Upper lobe of left lung (tissue), 6 donors: ENCODE data around the gene XIRP2. TPM values are rescaled to one million over a fixed set of nuclear protein-coding genes. Genes with fewer than 3 reads are reported as not detected.

Experiments used
- ATAC-seq, 2 donors: fragments of 200-7000 bp; cut with Tn5 transposase; one replicate each; pipeline ENCODE4 v1.9.1; 2022; ENCODE audit warnings: mild to moderate bottlenecking in 2 of 2, moderate library complexity in 2 of 2; ENCODE audit not compliant: low FRiP score in 2 of 2
- DNase-seq, 2 donors: peaks; one replicate each; pipeline ENCODE4 v3.0.0-alpha.2; 2019 to 2020
- H3K27ac ChIP-seq, 4 donors: fragments of 200-600 bp; sonication (generic); one replicate each; pipeline ENCODE4 v1.5.1; 2016 to 2019
- H3K27me3 ChIP-seq, 4 donors: fragments of 200-600 bp; sonication (generic); one replicate each; pipeline ENCODE4 v1.5.1; 2017 to 2019
- H3K36me3 ChIP-seq, 4 donors: fragments of 200-600 bp; sonication (generic); one replicate each; pipeline ENCODE4 v1.5.1; 2016 to 2019
- H3K4me1 ChIP-seq, 4 donors: fragments of 200-600 bp; sonication (generic); one replicate each; pipeline ENCODE4 v1.5.1; 2018 to 2019
- H3K4me3 ChIP-seq, 4 donors: fragments of 200-600 bp; sonication (generic); one replicate each; pipeline ENCODE4 v1.5.1; 2017 to 2019; ENCODE audit warnings: mild to moderate bottlenecking in 2 of 4, moderate library complexity in 1 of 4
- H3K9me3 ChIP-seq, 4 donors: fragments of 200-600 bp; sonication (generic); one replicate each; pipeline ENCODE4 v1.5.1; 2018 to 2019
- EP300 ChIP-seq, 4 donors: sonication (generic); formaldehyde crosslinking; IDR thresholded peaks; one replicate each; pipeline ENCODE4 v1.5.1; 2017; ENCODE audit warnings: antibody characterized with exemption in 4 of 4, control low read depth in 2 of 4
- POLR2A ChIP-seq, 4 donors: fragments of 450-650 bp; IDR thresholded peaks; one replicate each; pipeline ENCODE4 v1.5.1; 2016 to 2017; ENCODE audit warnings: antibody characterized with exemption in 4 of 4, mild to moderate bottlenecking in 2 of 4
- POLR2AphosphoS5 ChIP-seq, 2 donors: sonication (generic); formaldehyde crosslinking; IDR thresholded peaks; one replicate each; pipeline ENCODE4 v1.5.1; 2017; ENCODE audit warnings: antibody characterized with exemption in 2 of 2
- WGBS, 2 donors: methylation state at CpG; one replicate each; pipeline ENCODE4 v1.1.5; 2017 to 2018; 5-methylcytosine and 5-hydroxymethylcytosine counted together
- total RNA-seq, 6 donors: library from RNA; depleted of rRNA in 4 of 6; stranded (reverse); fragments of >200 nt in 4 of 6; gene quantifications; one replicate each; pipeline versions ENCODE4 v1.1.0 to v1.2.1, GENCODE V29; 2016 to 2021
- TF ChIP-seq, protein P1 (sequence below), 6 experiments: fragments of 450-650 bp in 4 of 6; fragments of 200-600 bp in 2 of 6; sonication (generic) in 2 of 6; IDR thresholded peaks; one replicate each; pipeline ENCODE4 v1.5.1; 2016 to 2019; ENCODE audit warnings: antibody characterized with exemption in 6 of 6
- donor health status: DM: no; HTN: no; CAD: no; lungs with moderate emphysema.
- donor health status: DM: no; HTN: yes; CAD: no; lungs with severe emphysema.

XIRP2 gene
- total RNA-seq, 6 donors from 2014 or later, result under 0.01 to 0.89 (median 0.33) TPM; not detected in 2

DNA sequence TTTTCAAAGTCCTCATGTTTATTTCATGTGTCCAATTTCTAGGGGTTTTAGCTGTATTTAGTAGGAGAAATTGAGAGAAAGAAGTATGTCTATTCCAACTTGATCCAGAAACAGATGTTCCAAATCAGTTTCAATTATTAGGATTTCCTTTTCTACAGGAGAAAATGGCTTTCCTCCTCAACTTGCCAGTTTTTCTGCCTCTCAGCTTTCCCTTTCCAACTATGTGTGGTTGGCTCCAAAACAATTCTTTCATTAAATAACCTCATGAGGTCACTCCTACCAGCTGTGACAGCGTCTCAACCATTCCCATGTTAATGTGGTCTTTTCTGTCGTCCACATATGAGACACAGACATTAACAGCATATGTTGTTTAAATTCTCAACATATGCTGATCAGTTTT is 13.1 kb downstream of the XIRP2 start:
- no peak for TF ChIP-seq POLR2A (IDR thresholded peaks at IDR 0.05)
- no peak for TF ChIP-seq POLR2AphosphoS5 (IDR thresholded peaks at IDR 0.05)
- TF ChIP-seq EP300 (IDR thresholded peaks at IDR 0.05), result no peak
- TF ChIP-seq, protein P1, sequence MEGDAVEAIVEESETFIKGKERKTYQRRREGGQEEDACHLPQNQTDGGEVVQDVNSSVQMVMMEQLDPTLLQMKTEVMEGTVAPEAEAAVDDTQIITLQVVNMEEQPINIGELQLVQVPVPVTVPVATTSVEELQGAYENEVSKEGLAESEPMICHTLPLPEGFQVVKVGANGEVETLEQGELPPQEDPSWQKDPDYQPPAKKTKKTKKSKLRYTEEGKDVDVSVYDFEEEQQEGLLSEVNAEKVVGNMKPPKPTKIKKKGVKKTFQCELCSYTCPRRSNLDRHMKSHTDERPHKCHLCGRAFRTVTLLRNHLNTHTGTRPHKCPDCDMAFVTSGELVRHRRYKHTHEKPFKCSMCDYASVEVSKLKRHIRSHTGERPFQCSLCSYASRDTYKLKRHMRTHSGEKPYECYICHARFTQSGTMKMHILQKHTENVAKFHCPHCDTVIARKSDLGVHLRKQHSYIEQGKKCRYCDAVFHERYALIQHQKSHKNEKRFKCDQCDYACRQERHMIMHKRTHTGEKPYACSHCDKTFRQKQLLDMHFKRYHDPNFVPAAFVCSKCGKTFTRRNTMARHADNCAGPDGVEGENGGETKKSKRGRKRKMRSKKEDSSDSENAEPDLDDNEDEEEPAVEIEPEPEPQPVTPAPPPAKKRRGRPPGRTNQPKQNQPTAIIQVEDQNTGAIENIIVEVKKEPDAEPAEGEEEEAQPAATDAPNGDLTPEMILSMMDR (IDR thresholded peaks at IDR 0.05), result no peak
- WGBS, 2 donors, result 76 to 81% methylated on average over 2 of the region's 2 CpGs
- H3K4me1 ChIP-seq, result no peaks in the 10 kb centered on the region
- H3K9me3 ChIP-seq, result no peaks in the 10 kb centered on the region
- DNase-seq (no peak), ATAC-seq (no peak)
- H3K27ac ChIP-seq, result no peak overlapping the region
- no peaks in the 10 kb centered on the region for H3K36me3 ChIP-seq
- H3K27me3 ChIP-seq, result no peaks in the 10 kb centered on the region
- H3K4me3 ChIP-seq, result no peak overlapping the region

DNA sequence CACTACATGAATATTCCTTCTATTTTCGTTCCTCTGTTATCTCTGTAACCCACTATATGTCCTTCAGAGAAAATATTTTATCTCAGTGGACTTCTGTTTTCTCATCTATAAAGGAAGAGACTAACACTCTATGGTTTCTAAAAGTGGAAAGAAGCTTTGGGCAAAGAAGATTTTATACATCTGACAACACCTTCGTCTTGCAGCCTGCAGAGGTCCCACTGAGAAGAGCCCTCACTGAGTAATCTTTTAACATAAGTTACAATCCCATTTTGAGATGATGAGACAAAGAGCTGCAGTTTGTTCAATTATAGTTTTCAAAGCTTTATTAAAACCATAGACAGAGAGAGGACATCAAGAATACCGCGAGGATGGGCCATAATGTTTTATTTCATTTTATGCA is 28.7 kb downstream of the XIRP2 start:
- no peak for ATAC-seq
- Histone ChIP-seq H3K27me3 (no peaks in the 10 kb centered on the region), H3K36me3 (no peaks in the 10 kb centered on the region), H3K4me3 (no peak overlapping the region), H3K9me3 (no peaks in the 10 kb centered on the region), H3K27ac (no peak overlapping the region), H3K4me1 (no peaks in the 10 kb centered on the region)
- TF ChIP-seq, protein P1 (IDR thresholded peaks at IDR 0.05), result no peak
- no peak for TF ChIP-seq POLR2AphosphoS5 (IDR thresholded peaks at IDR 0.05)
- no peak for TF ChIP-seq POLR2A (IDR thresholded peaks at IDR 0.05)
- no peak for TF ChIP-seq EP300 (IDR thresholded peaks at IDR 0.05)
- 68 to 73% methylated on average over 4 of the region's 4 CpGs for WGBS, 2 donors
- no peak for DNase-seq

DNA sequence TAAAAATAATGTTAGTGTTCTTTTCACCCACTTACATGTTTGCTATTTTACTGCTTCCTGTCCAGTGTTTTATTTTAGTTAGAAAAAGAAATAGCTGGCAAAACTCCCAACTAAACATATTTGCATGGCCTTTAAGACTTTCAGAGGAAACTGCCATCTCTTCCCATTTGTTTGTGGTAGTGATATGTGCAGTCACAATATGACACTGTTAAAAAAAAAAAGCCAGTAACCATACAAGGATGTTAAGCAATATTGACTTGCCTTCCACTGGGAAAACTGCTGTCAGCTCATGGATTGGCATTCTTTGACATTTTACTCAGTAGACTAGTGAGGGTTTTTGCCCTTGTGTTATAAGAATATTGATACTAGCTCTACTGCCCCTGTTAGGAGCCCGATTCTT is 29.1 kb downstream of the XIRP2 start:
- TF ChIP-seq EP300 (IDR thresholded peaks at IDR 0.05) (no peak), POLR2A (IDR thresholded peaks at IDR 0.05) (no peak), POLR2AphosphoS5 (IDR thresholded peaks at IDR 0.05) (no peak)
- TF ChIP-seq, protein P1 (IDR thresholded peaks at IDR 0.05), result no peak
- no peak overlapping the region for H3K4me3 ChIP-seq
- H3K27me3 ChIP-seq, result no peaks in the 10 kb centered on the region
- WGBS, 2 donors, result 67 to 77% methylated on average over 1 of the region's 1 CpG
- no peak overlapping the region for H3K27ac ChIP-seq
- DNase-seq, result no peak
- no peaks in the 10 kb centered on the region for H3K9me3 ChIP-seq
- no peaks in the 10 kb centered on the region for H3K36me3 ChIP-seq
- no peak for ATAC-seq
- no peaks in the 10 kb centered on the region for H3K4me1 ChIP-seq

DNA sequence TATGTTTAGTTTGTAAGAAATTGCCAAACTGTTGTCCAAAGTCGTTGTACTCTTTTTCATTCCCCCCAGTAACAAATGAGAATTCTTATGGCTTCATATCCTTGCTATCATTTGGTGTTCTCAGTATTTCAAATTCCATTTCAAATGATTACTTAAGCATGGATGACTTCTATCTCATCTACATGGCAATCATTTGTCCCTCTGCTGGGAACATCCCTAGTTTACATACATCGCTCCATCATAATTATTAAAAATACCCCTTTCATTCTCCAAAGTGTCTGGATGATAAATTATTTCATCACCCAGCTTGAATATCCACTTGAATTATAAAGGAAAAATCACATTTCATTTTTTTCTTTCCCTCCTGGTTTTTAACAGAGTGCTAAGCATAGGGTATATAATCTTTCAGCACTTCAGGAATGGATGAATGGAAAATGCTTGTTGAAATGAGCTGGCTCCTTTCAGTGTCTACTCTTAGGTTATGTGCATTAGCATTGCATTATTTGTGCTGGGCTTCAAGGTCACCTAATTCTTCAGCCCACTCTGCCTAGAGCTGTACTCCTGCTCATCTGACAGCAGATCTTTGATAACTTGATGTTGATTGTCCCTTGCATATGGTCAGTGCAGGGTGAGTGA is 33.1 kb downstream of the XIRP2 start:
- no peaks in the 10 kb centered on the region for H3K36me3 ChIP-seq
- TF ChIP-seq POLR2AphosphoS5 (IDR thresholded peaks at IDR 0.05) (no peak), EP300 (IDR thresholded peaks at IDR 0.05) (no peak), POLR2A (IDR thresholded peaks at IDR 0.05) (no peak)
- TF ChIP-seq, protein P1 (IDR thresholded peaks at IDR 0.05), result no peak
- H3K9me3 ChIP-seq, result no peaks in the 10 kb centered on the region
- no peak for DNase-seq
- no peak overlapping the region for H3K27ac ChIP-seq
- no peaks in the 10 kb centered on the region for H3K4me1 ChIP-seq
- WGBS, 2 donors, result 82 to 90% methylated on average over 2 of the region's 2 CpGs
- no peak overlapping the region for H3K4me3 ChIP-seq
- H3K27me3 ChIP-seq, result no peaks in the 10 kb centered on the region
- no peak for ATAC-seq

DNA sequence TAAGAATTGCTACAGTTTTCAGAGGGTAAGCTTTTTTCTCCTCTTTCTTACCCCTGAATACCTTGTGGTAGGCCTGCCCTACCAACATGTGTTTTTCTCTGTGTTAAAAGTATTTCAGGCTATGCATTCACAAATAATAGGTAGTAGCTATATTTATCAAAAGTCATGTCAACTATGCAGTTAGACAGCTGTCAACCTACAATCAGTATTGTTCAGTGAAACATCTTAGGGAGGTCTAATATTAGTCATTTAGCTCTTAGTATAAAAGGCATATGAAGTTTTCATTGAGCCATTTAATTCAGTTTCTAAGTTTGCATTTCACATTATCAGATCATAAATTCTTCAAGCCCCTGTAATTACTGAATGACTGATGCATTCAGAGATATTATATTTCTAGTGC is 36.7 kb downstream of the XIRP2 start:
- DNase-seq (no peak), ATAC-seq (no peak)
- Histone ChIP-seq H3K36me3 (no peaks in the 10 kb centered on the region), H3K9me3 (no peaks in the 10 kb centered on the region), H3K27me3 (no peaks in the 10 kb centered on the region), H3K4me3 (no peak overlapping the region), H3K27ac (no peak overlapping the region), H3K4me1 (no peaks in the 10 kb centered on the region)
- TF ChIP-seq POLR2A (IDR thresholded peaks at IDR 0.05) (no peak), EP300 (IDR thresholded peaks at IDR 0.05) (no peak), POLR2AphosphoS5 (IDR thresholded peaks at IDR 0.05) (no peak)
- TF ChIP-seq, protein P1 (IDR thresholded peaks at IDR 0.05), result no peak
